Astrocyte (in vitro differentiated cells and primary cell): ENCODE measurements around the gene TEX51.

Experiments
- EZH2 ChIP-seq: IDR thresholded peaks from 2 replicates; pipeline ENCODE4 v1.6.1; 2012; ENCODE audit warnings: mild to moderate bottlenecking, low read length, inconsistent platforms; ENCODE audit not compliant: insufficient read depth
- TF ChIP-seq, protein P1 (sequence below): IDR thresholded peaks from 2 replicates; pipeline ENCODE4 v1.5.1; 2011; ENCODE audit warnings: low read depth, mild to moderate bottlenecking, inconsistent platforms, low read length, moderate library complexity; ENCODE audit not compliant: insufficient read depth

GRCh38 chr2:126907671-126908070, 9.0 kb downstream of the TEX51 start:
- TF ChIP-seq, protein P1, sequence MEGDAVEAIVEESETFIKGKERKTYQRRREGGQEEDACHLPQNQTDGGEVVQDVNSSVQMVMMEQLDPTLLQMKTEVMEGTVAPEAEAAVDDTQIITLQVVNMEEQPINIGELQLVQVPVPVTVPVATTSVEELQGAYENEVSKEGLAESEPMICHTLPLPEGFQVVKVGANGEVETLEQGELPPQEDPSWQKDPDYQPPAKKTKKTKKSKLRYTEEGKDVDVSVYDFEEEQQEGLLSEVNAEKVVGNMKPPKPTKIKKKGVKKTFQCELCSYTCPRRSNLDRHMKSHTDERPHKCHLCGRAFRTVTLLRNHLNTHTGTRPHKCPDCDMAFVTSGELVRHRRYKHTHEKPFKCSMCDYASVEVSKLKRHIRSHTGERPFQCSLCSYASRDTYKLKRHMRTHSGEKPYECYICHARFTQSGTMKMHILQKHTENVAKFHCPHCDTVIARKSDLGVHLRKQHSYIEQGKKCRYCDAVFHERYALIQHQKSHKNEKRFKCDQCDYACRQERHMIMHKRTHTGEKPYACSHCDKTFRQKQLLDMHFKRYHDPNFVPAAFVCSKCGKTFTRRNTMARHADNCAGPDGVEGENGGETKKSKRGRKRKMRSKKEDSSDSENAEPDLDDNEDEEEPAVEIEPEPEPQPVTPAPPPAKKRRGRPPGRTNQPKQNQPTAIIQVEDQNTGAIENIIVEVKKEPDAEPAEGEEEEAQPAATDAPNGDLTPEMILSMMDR: no peak
- TF ChIP-seq EZH2: no peak
